Stimulated activated effector memory CD8-positive, alpha-beta T cell treated with anti-CD3 and anti-CD28 coated beads, Interleukin-12 subunit alpha, Interleukin-12 subunit beta, amount 100 ng/mL, for 72 hours (primary cell): ENCODE results near the gene CPNE2.

Experiments used
- ATAC-seq: fragments of 150-1000 bp; cut with Tn5 transposase; 2 replicates; pipeline ENCODE4 v1.10.0; 2021
- DNase-seq, 2 donors: peaks; one replicate each; pipeline ENCODE4 v3.0.0; 2021 to 2022; ENCODE audit warnings: low spot score in 2 of 2
- H3K27ac Mint-ChIP-seq: one replicate; pipeline ENCODE4 v1.8.0; 2022; ENCODE audit warnings: mild to moderate bottlenecking, mixed read lengths
- H3K36me3 Mint-ChIP-seq: one replicate; pipeline ENCODE4 v1.8.0; 2022; ENCODE audit warnings: mild to moderate bottlenecking, mixed read lengths
- H3K4me1 Mint-ChIP-seq: one replicate; pipeline ENCODE4 v1.8.0; 2022; ENCODE audit warnings: mixed read lengths
- H3K4me3 Mint-ChIP-seq: one replicate; pipeline ENCODE4 v1.8.0; 2022; ENCODE audit warnings: mild to moderate bottlenecking, mixed read lengths
- H3K9me3 Mint-ChIP-seq: one replicate; pipeline ENCODE4 v1.8.0; 2022; ENCODE audit warnings: mixed read lengths

Gene CPNE2

DNA sequence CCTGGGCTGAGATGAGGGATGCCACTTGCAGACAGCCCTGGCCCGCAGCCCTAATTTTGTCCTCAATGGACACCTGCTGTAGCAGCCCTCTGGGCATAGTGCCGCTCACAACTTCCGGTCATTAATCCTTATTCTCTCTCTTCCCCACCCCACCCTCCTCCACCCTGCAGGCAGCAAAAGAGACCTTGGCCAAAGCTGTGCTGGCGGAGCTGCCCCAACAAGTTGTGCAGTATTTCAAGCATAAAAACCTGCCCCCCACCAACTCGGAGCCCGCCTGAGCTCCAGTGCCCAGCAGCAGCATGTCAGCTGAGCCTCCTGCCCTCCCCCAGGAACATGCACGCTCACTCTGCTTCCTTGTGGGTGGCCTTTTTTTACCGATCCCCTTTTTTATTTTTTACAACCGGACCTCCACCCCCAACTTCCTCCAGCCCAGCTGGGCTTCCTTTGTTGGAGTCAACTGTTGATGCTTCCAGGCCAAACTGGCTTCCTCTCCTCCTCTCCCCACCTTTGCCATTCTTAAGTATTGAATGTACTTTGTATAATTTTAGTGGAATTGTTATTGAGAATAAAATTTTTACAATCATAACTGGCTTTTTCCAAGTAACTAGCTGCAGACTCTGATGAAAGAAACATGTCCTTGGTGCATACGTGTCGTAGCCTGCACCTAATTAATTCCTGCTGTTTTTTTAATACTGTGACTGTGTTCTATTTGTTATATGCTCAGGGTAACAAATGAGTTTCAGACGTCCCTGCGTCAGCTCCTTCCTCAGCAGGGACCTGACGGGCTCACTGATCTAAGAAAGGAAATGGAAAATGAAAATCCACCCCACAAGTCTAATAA, 55.2 kb downstream of the CPNE2 start:
- H3K27ac Mint-ChIP-seq = no peak overlapping the region
- H3K4me3 Mint-ChIP-seq = no peak overlapping the region
- H3K9me3 Mint-ChIP-seq = no peaks in the 10 kb centered on the region
- DNase-seq = no peak
- peaks cover 4% of the 10 kb centered on the region for H3K36me3 Mint-ChIP-seq
- no peak for ATAC-seq
- H3K4me1 Mint-ChIP-seq = peaks cover 14% of the 10 kb centered on the region

DNA sequence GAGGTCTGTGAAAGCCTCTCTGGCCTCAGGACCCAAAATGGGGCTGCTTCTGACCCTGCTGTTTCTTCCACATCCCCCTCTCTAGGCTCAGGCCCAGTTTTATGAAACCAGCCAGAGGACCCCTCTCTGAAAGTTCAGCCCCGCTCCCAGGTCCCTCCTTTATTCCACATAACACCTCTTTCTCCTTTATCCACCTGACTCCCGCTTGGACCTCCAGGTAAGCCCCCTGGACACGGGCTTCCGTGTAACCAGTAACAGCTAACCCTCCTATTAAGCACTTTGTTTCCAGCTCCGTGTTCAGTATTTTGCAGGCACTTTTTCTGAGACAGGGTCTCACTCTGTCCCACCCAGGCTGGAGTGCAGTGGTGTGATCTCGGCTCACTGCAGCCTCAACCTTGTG, 56.1 kb downstream of the CPNE2 start:
- DNase-seq (no peak), ATAC-seq (no peak)
- Mint-ChIP-seq H3K36me3 (peaks cover 13% of the 10 kb centered on the region), H3K4me3 (no peak overlapping the region), H3K4me1 (peaks cover 13% of the 10 kb centered on the region), H3K9me3 (no peaks in the 10 kb centered on the region), H3K27ac (peak overlapping the region; percentile 2)

DNA sequence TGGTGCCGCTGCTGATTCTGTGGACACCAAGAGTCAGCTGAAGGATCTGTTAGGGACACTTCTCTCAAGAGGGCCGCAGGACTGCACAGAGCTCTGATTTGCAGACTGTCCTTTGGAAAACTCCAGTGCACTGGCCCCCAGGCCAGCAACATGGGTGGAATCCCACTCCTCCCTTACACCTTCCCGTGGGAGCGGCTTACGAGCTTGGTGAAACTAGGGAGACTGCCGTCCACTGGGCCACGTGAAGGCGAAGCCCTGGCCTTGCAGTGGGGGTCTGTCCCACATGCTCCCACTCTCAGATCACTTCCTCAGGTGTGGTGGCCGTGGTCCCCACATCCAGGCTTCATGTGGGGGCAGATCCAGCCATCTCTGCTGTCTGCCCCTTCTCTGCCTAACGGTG, 57.0 kb downstream of the CPNE2 start:
- ATAC-seq (no peak), DNase-seq (no peak)
- H3K9me3 Mint-ChIP-seq = no peaks in the 10 kb centered on the region
- peak overlapping the region; percentile 2 for H3K27ac Mint-ChIP-seq
- H3K36me3 Mint-ChIP-seq = peaks cover 22% of the 10 kb centered on the region
- H3K4me1 Mint-ChIP-seq = peaks cover 13% of the 10 kb centered on the region
- H3K4me3 Mint-ChIP-seq = no peak overlapping the region

DNA sequence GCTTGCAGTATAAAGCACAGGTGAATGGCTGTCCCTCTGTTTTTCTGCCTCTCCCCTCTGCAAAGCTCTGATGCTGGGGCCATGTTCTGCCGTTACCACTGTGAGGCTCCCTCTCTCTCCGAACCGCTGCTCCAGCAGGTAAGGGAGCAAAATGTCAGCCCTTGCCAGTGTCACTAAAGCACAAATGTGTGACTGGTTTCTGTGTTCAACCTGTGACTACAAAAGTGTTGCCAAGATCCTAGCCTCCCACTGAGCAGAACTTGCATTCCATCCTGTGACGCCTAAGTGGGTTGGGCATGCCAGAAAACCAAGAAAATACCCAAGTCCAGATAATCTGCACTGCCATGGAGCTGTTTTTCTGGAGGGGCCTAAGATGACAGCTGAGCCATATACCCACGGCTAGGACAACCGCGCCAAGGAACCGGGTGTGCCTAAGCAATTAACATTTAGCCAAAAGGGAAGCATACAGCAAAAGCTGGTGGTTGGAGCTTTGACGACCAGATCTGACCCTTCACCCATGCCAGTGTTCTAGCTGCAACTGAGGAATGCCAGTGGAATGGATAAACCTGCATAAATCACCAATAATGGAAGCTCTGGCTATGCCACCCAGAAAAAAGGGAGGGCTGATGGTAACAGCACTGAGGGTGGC, 58.4 kb downstream of the CPNE2 start:
- no peaks in the 10 kb centered on the region for H3K9me3 Mint-ChIP-seq
- peaks cover 34% of the 10 kb centered on the region for H3K36me3 Mint-ChIP-seq
- peak overlapping the region; percentile 70 for H3K27ac Mint-ChIP-seq
- peaks cover 6% of the 10 kb centered on the region for H3K4me1 Mint-ChIP-seq
- ATAC-seq (no peak), DNase-seq (no peak)
- no peak overlapping the region for H3K4me3 Mint-ChIP-seq

DNA sequence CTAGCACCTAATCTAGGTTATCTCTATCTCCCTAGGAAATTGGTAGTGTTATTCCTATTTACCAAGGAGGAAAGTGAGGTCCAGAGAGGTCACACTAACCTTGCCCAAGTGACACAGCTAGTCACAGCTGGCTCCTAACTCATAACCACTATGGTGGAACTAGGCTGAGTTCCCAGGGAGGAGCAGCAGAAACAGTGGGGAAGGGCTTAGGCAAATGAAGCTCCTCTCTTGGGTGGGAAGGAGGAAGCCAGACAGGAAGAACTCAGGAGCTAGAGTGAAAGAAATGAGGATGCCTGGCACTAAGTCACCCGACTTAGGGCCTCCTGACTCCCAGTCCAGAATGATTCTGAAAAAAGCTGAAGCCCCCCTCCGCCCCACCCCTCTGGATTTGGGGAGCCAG, 59.0 kb downstream of the CPNE2 start:
- Mint-ChIP-seq H3K27ac (peak overlapping the region; percentile 70), H3K9me3 (no peaks in the 10 kb centered on the region), H3K36me3 (peaks cover 37% of the 10 kb centered on the region), H3K4me3 (no peak overlapping the region), H3K4me1 (peaks cover 6% of the 10 kb centered on the region)
- no peak for DNase-seq
- no peak for ATAC-seq

DNA sequence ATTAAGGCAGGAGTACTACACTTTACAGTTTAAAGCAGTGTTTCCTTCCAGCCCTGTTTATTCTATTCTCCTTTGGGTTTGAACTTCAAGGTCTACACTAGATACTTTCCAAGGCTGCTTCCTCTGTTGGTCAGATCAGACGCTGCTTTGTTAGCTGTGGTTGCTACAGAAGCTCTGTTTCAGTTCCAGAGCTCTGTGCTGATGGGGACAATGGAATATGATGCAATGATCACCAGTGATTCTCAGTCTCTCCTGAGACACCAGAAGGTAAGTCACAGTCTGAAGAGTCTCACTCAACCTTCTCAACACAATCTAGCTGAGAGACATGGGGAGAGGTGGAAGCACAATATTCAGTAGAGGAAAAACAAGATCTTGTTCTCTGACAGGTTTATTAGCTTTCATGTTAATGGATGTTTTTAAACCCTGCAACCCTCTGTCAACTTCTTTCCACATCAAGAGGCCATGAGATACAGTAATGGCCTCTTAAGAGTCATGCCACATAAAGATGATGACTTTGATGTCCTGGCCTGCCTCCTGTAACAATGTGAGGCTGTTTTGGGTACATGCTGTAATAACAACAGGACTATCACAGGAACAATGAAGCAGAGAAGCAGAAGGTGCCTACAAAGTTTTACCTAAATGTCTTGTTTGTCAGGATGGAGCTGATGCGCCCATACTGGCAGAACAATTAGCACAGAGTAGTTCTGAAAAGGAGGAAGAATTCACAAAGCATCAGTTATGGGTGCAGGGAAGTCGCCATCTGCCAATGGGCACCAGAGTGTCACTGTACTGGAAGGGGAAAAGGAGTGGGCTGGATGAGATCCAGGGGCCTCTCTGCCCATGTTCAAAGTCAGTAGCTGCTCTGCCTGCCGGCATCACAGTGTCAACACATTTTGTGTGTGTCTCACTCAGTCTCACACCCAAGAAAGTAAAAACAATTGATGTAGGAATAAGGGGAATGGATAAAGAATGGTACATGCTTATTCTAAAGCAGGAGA, 60.0 kb downstream of the CPNE2 start:
- Mint-ChIP-seq H3K36me3 (peaks cover 46% of the 10 kb centered on the region), H3K9me3 (no peaks in the 10 kb centered on the region), H3K27ac (peak overlapping the region; percentile 70), H3K4me3 (no peak overlapping the region), H3K4me1 (peaks cover 6% of the 10 kb centered on the region)
- no peak for DNase-seq
- no peak for ATAC-seq

DNA sequence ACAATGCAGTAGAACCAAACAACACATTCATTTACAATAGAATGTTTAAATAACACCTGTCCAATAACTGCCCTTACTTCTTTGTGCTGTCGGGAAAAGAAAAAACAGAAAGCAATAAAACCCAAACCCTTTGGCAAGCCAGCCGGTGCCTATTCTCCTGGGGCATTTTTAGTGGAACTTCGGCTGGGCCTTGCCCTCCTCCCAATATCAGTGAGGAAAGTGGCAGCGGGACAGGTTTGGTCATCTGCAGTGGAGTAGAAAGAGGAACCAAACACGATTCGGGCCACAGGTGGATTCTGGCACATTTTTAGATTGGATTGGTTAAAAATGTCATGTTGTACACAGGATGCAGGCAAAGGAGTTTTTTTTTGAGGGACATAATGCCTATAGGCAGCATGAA, 61.5 kb downstream of the CPNE2 start:
- ATAC-seq (no peak), DNase-seq (no peak)
- peaks cover 61% of the 10 kb centered on the region for H3K36me3 Mint-ChIP-seq
- H3K4me3 Mint-ChIP-seq = no peak overlapping the region
- H3K27ac Mint-ChIP-seq = peak overlapping the region; percentile 74
- no peaks in the 10 kb centered on the region for H3K4me1 Mint-ChIP-seq
- no peaks in the 10 kb centered on the region for H3K9me3 Mint-ChIP-seq

DNA sequence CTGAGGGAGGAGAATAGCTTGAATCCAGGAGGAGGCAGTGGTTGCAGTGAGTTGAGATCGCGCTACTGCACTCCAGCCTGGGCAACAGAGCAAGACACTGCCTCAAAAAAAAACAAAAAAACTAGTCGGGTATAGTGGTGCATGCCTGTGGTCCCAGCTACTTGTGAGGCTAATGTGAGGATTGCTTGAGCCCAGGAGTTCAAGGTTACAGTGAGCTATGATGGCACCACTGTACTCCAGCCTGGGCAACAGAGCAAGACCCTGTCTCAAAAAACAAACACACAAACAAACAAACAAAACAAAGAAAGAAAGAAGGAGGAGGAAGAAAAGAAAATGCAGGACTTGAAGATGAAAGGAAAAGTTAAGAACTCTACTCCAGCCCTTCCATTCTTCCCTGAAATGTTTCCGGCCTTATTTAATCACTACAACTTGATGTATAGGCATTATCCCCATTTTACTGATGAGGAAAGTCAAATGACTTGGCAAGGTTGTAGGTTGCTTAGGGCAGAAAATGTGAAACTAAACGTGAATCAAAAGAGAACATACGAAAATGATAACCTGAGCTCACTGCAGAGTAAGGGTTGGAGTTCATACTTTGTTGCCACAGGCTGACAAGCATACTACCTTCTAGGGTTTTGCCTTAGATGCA, 63.4 kb downstream of the CPNE2 start:
- ATAC-seq (no peak), DNase-seq (no peak)
- Mint-ChIP-seq H3K4me1 (no peaks in the 10 kb centered on the region), H3K9me3 (no peaks in the 10 kb centered on the region), H3K4me3 (no peak overlapping the region), H3K36me3 (peaks cover 80% of the 10 kb centered on the region), H3K27ac (no peak overlapping the region)

DNA sequence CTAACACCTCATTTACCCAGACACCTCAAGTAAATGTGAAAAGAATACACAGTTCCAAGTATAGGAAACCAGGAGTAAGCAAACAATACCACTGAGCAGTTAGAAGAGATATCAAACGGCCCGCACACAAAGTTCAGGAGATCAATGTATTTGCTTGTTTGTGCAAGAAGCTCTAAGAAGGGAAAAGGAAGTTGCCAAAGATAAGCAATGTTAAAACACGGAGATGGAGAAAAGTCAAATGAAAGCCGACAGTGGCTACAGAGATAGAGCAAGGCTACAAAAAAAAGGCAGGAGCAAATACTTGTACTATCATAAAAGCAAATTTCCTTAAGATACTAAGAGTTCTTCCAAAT, 63.9 kb downstream of the CPNE2 start:
- Mint-ChIP-seq H3K27ac (no peak overlapping the region), H3K36me3 (peaks cover 85% of the 10 kb centered on the region)

DNA sequence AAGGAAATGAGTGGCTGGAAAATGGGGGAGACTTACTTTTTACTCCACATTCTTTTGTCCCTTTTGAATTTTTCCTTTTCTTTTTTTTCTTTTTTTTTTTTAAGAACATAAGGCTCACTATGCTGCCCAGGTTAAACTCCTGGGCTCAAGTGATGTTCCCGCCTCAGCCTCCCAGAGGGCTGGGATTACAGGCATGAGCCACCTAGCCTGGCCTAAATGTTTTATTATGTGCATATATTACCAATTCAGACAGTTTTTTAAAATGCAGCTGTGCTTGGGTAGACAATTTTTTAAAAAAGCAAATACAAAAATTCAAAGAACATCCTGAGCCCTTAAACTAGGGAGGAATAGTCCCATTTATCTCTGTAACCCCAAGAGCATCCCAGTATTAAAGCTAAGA, 65.2 kb downstream of the CPNE2 start:
- no peak overlapping the region for H3K4me3 Mint-ChIP-seq
- no peaks in the 10 kb centered on the region for H3K4me1 Mint-ChIP-seq
- ATAC-seq (no peak), DNase-seq (no peak)
- no peak overlapping the region for H3K27ac Mint-ChIP-seq
- H3K9me3 Mint-ChIP-seq = no peaks in the 10 kb centered on the region
- peaks cover 94% of the 10 kb centered on the region for H3K36me3 Mint-ChIP-seq

More for the DNA sequence above, 63.9 kb downstream of the CPNE2 start:
- ATAC-seq (no peak), DNase-seq (no peak)
- H3K9me3 Mint-ChIP-seq = no peaks in the 10 kb centered on the region
- H3K4me3 Mint-ChIP-seq = no peak overlapping the region
- H3K4me1 Mint-ChIP-seq = no peaks in the 10 kb centered on the region

DNA sequence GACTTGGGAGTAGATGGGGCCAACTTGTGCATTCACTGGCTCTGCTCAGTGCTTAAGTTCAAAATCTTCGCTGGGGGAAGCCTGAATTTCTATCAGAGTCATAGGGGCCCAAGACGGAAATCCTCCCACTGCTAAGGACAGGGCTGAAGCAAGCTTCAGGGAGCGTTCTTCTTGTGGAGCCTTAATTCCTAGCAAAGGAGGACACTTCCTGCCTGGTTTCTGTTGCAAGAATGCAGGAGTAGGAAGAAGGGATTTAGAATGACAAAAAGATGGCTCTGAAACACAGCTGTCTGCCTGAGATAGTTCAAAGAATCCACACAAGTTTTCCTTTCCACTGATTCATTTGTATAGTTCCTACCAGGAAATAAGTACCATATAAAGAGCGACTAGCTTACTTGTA, 67.1 kb downstream of the CPNE2 start:
- Mint-ChIP-seq H3K9me3 (no peaks in the 10 kb centered on the region), H3K4me3 (no peak overlapping the region), H3K36me3 (peaks cover 94% of the 10 kb centered on the region), H3K4me1 (no peaks in the 10 kb centered on the region), H3K27ac (no peak overlapping the region)
- DNase-seq = no peak
- ATAC-seq = no peak

DNA sequence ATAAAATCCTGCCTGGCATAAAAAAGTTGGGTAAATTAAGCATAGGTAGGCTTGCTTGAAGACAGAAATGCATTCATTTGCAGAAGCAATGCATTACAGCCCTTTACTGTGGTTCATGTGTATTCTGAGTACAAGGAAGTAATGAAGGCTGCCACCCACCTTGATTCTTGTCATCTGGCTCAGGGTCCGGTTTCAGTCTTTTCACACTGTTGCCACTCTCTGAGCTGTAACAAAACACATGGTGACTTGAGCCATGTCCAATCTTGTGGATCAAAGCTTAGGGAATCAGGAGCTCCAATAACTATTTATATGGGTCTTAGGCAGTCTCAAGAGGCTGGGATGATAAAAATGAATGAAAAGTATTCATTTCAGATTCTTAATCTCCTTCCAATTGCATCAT, 71.5 kb downstream of the CPNE2 start:
- no peak for DNase-seq
- no peak for ATAC-seq
- Mint-ChIP-seq H3K4me3 (no peak overlapping the region), H3K4me1 (no peaks in the 10 kb centered on the region), H3K36me3 (peaks cover 96% of the 10 kb centered on the region), H3K9me3 (no peaks in the 10 kb centered on the region), H3K27ac (no peak overlapping the region)

DNA sequence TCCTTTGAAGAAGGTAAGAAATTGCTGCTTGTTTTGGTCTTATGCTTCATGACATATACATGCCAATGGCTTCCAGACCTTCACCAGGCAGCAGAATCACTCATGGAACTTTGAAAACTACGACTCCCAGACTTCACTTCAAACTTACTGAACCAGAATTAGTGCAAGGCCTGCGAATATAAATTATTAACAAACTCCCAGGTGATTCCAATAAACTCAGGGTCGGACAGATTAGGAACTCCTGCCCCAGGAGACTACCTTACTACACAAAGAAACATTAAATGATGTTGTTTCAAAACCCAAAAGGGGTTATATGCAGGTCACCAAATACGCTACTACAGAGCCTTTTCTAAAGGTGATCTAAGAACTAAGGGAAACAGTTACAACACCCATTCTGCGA, 73.1 kb downstream of the CPNE2 start:
- Mint-ChIP-seq H3K4me1 (no peaks in the 10 kb centered on the region), H3K4me3 (no peak overlapping the region), H3K36me3 (peaks cover 96% of the 10 kb centered on the region), H3K9me3 (no peaks in the 10 kb centered on the region), H3K27ac (no peak overlapping the region)
- no peak for ATAC-seq
- no peak for DNase-seq

DNA sequence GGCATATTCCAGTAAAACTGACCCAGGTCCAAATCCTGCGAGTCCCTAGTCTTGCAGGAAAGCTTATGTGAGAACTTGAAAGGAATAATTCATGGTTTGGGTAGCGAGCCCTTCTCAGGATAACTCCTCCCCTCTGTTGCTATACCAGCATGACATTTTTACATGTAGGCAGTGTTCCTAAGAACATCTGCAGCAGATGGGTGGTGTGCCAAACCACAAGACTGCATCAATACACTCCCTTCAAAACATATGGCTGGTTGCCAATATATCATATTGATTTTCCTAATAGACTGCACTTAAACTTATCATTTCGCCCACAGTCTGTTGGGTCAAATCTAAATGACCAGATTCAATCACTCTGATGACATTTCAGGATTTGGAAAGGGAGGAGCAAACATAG, 73.6 kb downstream of the CPNE2 start:
- ATAC-seq = no peak
- H3K36me3 Mint-ChIP-seq = peaks cover 96% of the 10 kb centered on the region
- H3K4me3 Mint-ChIP-seq = no peak overlapping the region
- H3K27ac Mint-ChIP-seq = no peak overlapping the region
- DNase-seq = no peak
- H3K4me1 Mint-ChIP-seq = no peaks in the 10 kb centered on the region
- H3K9me3 Mint-ChIP-seq = no peaks in the 10 kb centered on the region

DNA sequence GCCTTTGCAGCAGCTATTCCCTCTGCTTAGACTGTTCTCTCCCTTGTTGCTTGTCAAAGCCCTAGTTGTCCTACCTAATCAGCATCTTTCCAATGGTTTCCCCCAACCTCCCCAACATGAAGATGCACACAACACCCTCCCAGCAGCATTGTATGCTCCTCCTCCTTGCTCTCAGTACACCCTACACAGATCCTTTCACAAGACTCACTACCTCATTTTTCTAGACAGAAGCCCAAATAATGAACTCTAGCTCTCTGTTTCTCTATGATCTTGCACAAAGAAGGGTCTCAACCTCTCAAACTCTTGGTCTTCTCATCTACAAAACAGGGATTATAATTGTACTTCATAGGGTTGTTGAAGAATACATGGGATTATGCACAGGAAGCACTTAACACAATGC, 74.1 kb downstream of the CPNE2 start:
- ATAC-seq (no peak), DNase-seq (no peak)
- no peaks in the 10 kb centered on the region for H3K4me1 Mint-ChIP-seq
- no peak overlapping the region for H3K27ac Mint-ChIP-seq
- H3K4me3 Mint-ChIP-seq = no peak overlapping the region
- no peaks in the 10 kb centered on the region for H3K9me3 Mint-ChIP-seq
- peaks cover 96% of the 10 kb centered on the region for H3K36me3 Mint-ChIP-seq
